ENCODE measurements around the gene MGLL.

The MGLL gene

GRCh38 chr3:127803619-127804018, 18.7 kb downstream of the MGLL start:
- no peak overlapping the region for H3K4me3 ChIP-seq (IDR thresholded peaks at IDR 0.05; ENCODE audit: insufficient read depth, low read depth, low read length)
- H3K4me2 ChIP-seq, result no peak overlapping the region
- no peaks in the 10 kb centered on the region for H3K79me2 ChIP-seq (ENCODE audit: insufficient read depth, low read depth)
- peaks cover 2% of the 10 kb centered on the region for H3K4me1 ChIP-seq (ENCODE audit: low read depth, poor library complexity, severe bottlenecking)
- no peaks in the 10 kb centered on the region for H3K36me3 ChIP-seq (ENCODE audit: insufficient read depth)
- H3K9ac ChIP-seq, result no peak overlapping the region
- no peaks in the 10 kb centered on the region for H4K20me1 ChIP-seq (ENCODE audit: insufficient read depth)
- TF ChIP-seq CTCF (conservative IDR thresholded peaks at IDR 0.05; ENCODE audit: low read depth, low read length), result no peak
- no peaks in the 10 kb centered on the region for H3K27me3 ChIP-seq (ENCODE audit: insufficient read depth, low read depth)
- H2AFZ ChIP-seq (ENCODE audit: low read depth), result no peak overlapping the region
- H3K27ac ChIP-seq, result no peak overlapping the region

- H3K27ac ChIP-seq, result no peak overlapping the region
- H3K36me3 ChIP-seq (ENCODE audit: insufficient read depth), result no peaks in the 10 kb centered on the region
- TF ChIP-seq CTCF (conservative IDR thresholded peaks at IDR 0.05; ENCODE audit: low read depth, low read length), result no peak
- no peak overlapping the region for H3K4me2 ChIP-seq
- no peak overlapping the region for H2AFZ ChIP-seq (ENCODE audit: low read depth)
- H3K9ac ChIP-seq, result no peak overlapping the region
- peaks cover 2% of the 10 kb centered on the region for H3K4me1 ChIP-seq (ENCODE audit: low read depth, poor library complexity, severe bottlenecking)
- no peaks in the 10 kb centered on the region for H3K79me2 ChIP-seq (ENCODE audit: insufficient read depth, low read depth)
- H4K20me1 ChIP-seq (ENCODE audit: insufficient read depth), result no peaks in the 10 kb centered on the region
- H3K4me3 ChIP-seq (IDR thresholded peaks at IDR 0.05; ENCODE audit: insufficient read depth, low read depth, low read length), result no peak overlapping the region
- H3K27me3 ChIP-seq (ENCODE audit: insufficient read depth, low read depth), result no peaks in the 10 kb centered on the region
Observed at GRCh38 chr3:127802606-127803005, 19.7 kb downstream of the MGLL start.

- no peaks in the 10 kb centered on the region for H3K79me2 ChIP-seq (ENCODE audit: insufficient read depth, low read depth)
Observed at GRCh38 chr3:127801731-127802313, 20.5 kb downstream of the MGLL start.

GRCh38 chr3:127800508-127800907, 21.8 kb downstream of the MGLL start:
- Histone ChIP-seq H3K4me2 (no peak overlapping the region), H3K36me3 (ENCODE audit: insufficient read depth) (no peaks in the 10 kb centered on the region), H3K27me3 (ENCODE audit: insufficient read depth, low read depth) (no peaks in the 10 kb centered on the region), H4K20me1 (ENCODE audit: insufficient read depth) (no peaks in the 10 kb centered on the region), H3K27ac (no peak overlapping the region), H3K4me3 (IDR thresholded peaks at IDR 0.05; ENCODE audit: insufficient read depth, low read depth, low read length) (no peak overlapping the region), H2AFZ (ENCODE audit: low read depth) (no peak overlapping the region), H3K4me1 (ENCODE audit: low read depth, poor library complexity, severe bottlenecking) (no peaks in the 10 kb centered on the region), H3K79me2 (ENCODE audit: insufficient read depth, low read depth) (no peaks in the 10 kb centered on the region), H3K9ac (no peak overlapping the region)
- no peak for TF ChIP-seq CTCF (conservative IDR thresholded peaks at IDR 0.05; ENCODE audit: low read depth, low read length)

More at GRCh38 chr3:127801731-127802313, 20.5 kb downstream of the MGLL start:
- H3K4me2 ChIP-seq, result no peak overlapping the region
- H3K36me3 ChIP-seq (ENCODE audit: insufficient read depth), result no peaks in the 10 kb centered on the region
- no peak overlapping the region for H3K4me3 ChIP-seq (IDR thresholded peaks at IDR 0.05; ENCODE audit: insufficient read depth, low read depth, low read length)
- H3K27ac ChIP-seq, result no peak overlapping the region
- no peak for TF ChIP-seq CTCF (conservative IDR thresholded peaks at IDR 0.05; ENCODE audit: low read depth, low read length)
- no peak overlapping the region for H3K9ac ChIP-seq
- H4K20me1 ChIP-seq (ENCODE audit: insufficient read depth), result no peaks in the 10 kb centered on the region
- H2AFZ ChIP-seq (ENCODE audit: low read depth), result no peak overlapping the region
- no peaks in the 10 kb centered on the region for H3K27me3 ChIP-seq (ENCODE audit: insufficient read depth, low read depth)
- peaks cover under 1% of the 10 kb centered on the region for H3K4me1 ChIP-seq (ENCODE audit: low read depth, poor library complexity, severe bottlenecking)

Data from KMS-11 (cell line).